ENCODE results near the gene ZNF24. TPM values are rescaled to one million over a fixed set of nuclear protein-coding genes. Genes with fewer than 3 reads are reported as not detected.

ZNF24 gene
- 10 to 100 TPM; 39.5 to 67.1 (median 43.4) TPM for total RNA-seq

DNA sequence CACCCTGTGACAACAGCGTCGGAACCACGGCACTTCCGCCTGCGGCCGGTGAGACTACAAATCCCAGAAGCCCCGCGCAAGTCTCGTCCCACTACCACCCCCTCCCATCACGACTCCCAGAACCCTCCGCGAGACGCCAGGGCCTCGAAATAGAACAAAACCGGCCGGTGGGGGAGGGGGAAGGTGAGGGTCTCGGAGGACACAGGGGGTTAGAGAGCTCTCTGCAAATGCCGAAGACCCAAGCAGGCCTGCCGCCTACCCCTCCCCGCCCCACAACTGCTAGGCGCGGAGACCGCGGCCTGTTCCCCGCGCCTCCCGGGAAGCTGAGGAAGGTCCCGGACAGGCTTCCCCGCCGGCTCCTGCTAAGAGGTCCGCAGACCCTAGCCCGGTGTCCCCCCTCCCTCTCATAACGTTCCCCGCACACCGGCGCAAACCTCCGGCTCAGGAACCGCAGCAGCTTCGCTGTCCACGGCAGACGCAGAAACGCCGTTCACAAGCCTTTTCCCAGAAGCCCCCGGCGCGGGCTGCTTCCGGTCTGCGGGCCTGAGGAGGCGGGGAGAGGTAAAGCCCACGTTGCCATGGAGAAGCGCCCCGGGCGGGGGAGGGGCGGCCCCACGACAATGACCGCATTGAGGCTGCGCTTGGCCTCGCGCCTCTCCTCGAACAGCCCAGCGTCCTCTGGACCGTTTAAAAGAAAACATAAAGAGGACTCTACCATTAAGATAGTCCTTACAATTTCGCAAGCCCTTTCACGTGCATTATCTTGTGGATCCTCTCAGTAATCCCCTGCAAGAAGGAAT is at the start of gene ZNF24:
ZNF24 (minus strand) TSS at position 485 of the 800 bp plus-strand sequence. CDS start 3,770 bp downstream, outside the sequence.
- Histone ChIP-seq H3K27me3 (no peaks in the 10 kb centered on the region), H3K36me3 (peaks cover 6 to 15% of the 10 kb centered on the region in 2 donors), H3K4me1 (peaks cover 0 to 57% (median 7%) of the 10 kb centered on the region in 3 donors), H3K9me3 (no peaks in the 10 kb centered on the region), H3K27ac (peak within 1 kb of the TSS; percentile 97 to 99 (median 99)), H3K4me3 (peak within 1 kb of the TSS; percentile 90 to 93)
- TF ChIP-seq POLR2A (IDR thresholded peaks at IDR 0.05) (peak; percentile 71 to 84), CTCF (IDR thresholded peaks at IDR 0.05) (peak in 1 of 4 experiments; percentile 8), EP300 (IDR thresholded peaks at IDR 0.05) (no peak), POLR2AphosphoS5 (IDR thresholded peaks at IDR 0.05) (peak; percentile 81)
- peak; percentile 96 for ATAC-seq
- WGBS, 2 donors (ENCODE audit: low coverage in 1 of 2): 0% methylated on average over 2 to 17 of the region's 64 CpGs

- Histone ChIP-seq H3K27ac (no peak overlapping the region), H3K9me3 (peaks cover 0 to 5% (median 0%) of the 10 kb centered on the region in 3 donors), H3K4me1 (no peaks in the 10 kb centered on the region), H3K36me3 (no peaks in the 10 kb centered on the region), H3K27me3 (no peaks in the 10 kb centered on the region), H3K4me3 (no peak overlapping the region)
- no peak for ATAC-seq
- TF ChIP-seq POLR2AphosphoS5 (IDR thresholded peaks at IDR 0.05) (no peak), CTCF (IDR thresholded peaks at IDR 0.05) (no peak), EP300 (IDR thresholded peaks at IDR 0.05) (no peak), POLR2A (IDR thresholded peaks at IDR 0.05) (no peak)
Observed at GRCh38 chr18:35393716-35394115, 49.5 kb upstream of the ZNF24 start.

GRCh38 chr18:35392375-35392774 is 48.2 kb upstream of the ZNF24 start:
- H3K9me3 ChIP-seq: peaks cover 0 to 5% (median 0%) of the 10 kb centered on the region in 3 donors
- H3K4me3 ChIP-seq: no peak overlapping the region
- no peak overlapping the region for H3K27ac ChIP-seq
- no peaks in the 10 kb centered on the region for H3K4me1 ChIP-seq
- ATAC-seq: no peak
- TF ChIP-seq POLR2AphosphoS5 (IDR thresholded peaks at IDR 0.05) (no peak), CTCF (IDR thresholded peaks at IDR 0.05) (no peak), POLR2A (IDR thresholded peaks at IDR 0.05) (no peak), EP300 (IDR thresholded peaks at IDR 0.05) (no peak)
- H3K27me3 ChIP-seq: no peaks in the 10 kb centered on the region
- H3K36me3 ChIP-seq: no peaks in the 10 kb centered on the region

DNA sequence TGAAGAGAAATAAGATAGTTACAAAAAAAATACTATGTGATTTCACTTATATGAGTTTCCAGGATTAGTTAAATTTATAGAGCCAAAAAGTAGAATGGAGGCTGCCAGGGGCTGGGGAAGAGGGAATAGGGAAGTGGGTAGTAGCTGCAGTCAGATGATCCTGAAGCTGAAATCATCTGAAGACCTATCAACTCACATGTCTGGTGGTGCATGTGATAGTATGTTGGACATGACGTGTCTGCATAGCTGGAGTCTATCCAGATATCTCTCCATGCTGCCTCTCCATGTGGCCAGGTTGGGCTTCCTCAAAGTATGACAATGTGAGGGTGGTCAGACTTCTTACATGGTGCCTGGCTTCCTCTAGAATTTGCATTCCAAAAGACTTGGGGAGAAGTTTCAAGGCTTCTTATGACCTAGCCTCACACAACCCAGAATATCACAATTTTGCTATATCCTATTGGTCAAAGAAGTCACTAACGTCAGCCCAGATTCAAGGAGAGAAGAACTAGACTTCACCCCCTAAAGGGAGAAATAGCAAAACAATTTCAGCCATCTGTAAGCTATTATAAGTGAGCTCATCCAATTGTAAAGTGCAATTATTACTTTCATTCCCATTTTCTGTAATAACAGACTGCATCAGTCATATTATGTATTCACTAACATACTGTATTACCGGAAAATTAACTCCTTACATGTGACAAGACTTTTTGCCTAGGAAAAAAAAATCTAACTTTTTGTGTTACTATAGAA is 46.9 kb upstream of the ZNF24 start:
- ATAC-seq: no peak
- Histone ChIP-seq H3K4me3 (no peak overlapping the region), H3K9me3 (peaks cover 0 to 5% (median 0%) of the 10 kb centered on the region in 3 donors), H3K4me1 (peaks cover 0 to 4% (median 0%) of the 10 kb centered on the region in 3 donors), H3K36me3 (no peaks in the 10 kb centered on the region), H3K27ac (no peak overlapping the region), H3K27me3 (no peaks in the 10 kb centered on the region)
- WGBS, 2 donors (ENCODE audit: low coverage in 1 of 2): 22 to 59% methylated on average over 2 to 3 of the region's 3 CpGs
- TF ChIP-seq EP300 (IDR thresholded peaks at IDR 0.05) (no peak), CTCF (IDR thresholded peaks at IDR 0.05) (no peak)
